Neural cell (in vitro differentiated cells): ENCODE measurements around the gene KLF13. TPM values are rescaled to one million over a fixed set of nuclear protein-coding genes. Genes with fewer than 3 reads are reported as not detected.

ENCODE experiments used
- H2AFZ ChIP-seq: fragments of 200-600, 300-800 bp; sonication (generic), shearing (Covaris generic); 2 replicates; pipeline ENCODE4 v1.6.0; 2014; ENCODE audit warnings: low read depth, mild to moderate bottlenecking, antibody characterized with exemption, low read length, moderate library complexity
- H3F3A ChIP-seq: fragments of 200-600 bp; shearing (Covaris generic); 2 replicates; pipeline ENCODE4 v1.6.1; 2016; ENCODE audit warnings: mild to moderate bottlenecking, moderate library complexity, mixed read lengths, antibody characterized with exemption, low read length; ENCODE audit not compliant: insufficient read depth, poor library complexity, severe bottlenecking
- H3K27ac ChIP-seq: fragments of 200-600, 300-800 bp; sonication (generic), shearing (Covaris generic); 2 replicates; pipeline ENCODE4 v1.5.1; 2014; ENCODE audit warnings: mild to moderate bottlenecking, low read length, moderate library complexity
- H3K27me3 ChIP-seq: fragments of 300-800, 200-600 bp; sonication (generic), shearing (Covaris generic); 2 replicates; pipeline ENCODE4 v1.6.0; 2014; ENCODE audit warnings: mild to moderate bottlenecking, low read depth, low read length, moderate library complexity; ENCODE audit not compliant: insufficient read depth
- H3K36me3 ChIP-seq: fragments of 300-800, 200-600 bp; sonication (generic), shearing (Covaris generic); 2 replicates; pipeline ENCODE4 v1.5.1; 2014; ENCODE audit warnings: mild to moderate bottlenecking, antibody characterized with exemption, low read length, moderate library complexity; ENCODE audit not compliant: insufficient read depth
- H3K4me2 ChIP-seq: fragments of 300-800, 200-600 bp; sonication (generic), shearing (Covaris generic); 2 replicates; pipeline ENCODE4 v1.6.0; 2014; ENCODE audit warnings: mild to moderate bottlenecking, low read length
- H3K4me3 ChIP-seq: fragments of 300-800, 200-600 bp; sonication (generic), shearing (Covaris generic); 2 replicates; pipeline ENCODE4 v1.5.1; 2014; ENCODE audit warnings: mild to moderate bottlenecking, low read length, moderate library complexity
- H3K79me2 ChIP-seq: fragments of 200-600 bp; shearing (Covaris generic); replicated peaks from 2 replicates; pipeline ENCODE4 v1.6.0; 2014; ENCODE audit warnings: mild to moderate bottlenecking, low read length, moderate library complexity; ENCODE audit not compliant: insufficient read depth
- H3K9ac ChIP-seq: fragments of 300-800, 200-600 bp; sonication (generic), shearing (Covaris generic); 2 replicates; pipeline ENCODE4 v1.6.1; 2016; ENCODE audit warnings: mild to moderate bottlenecking, low read length, mixed read lengths
- H3K9me2 ChIP-seq: fragments of 200-600 bp; shearing (Covaris generic); 2 replicates; pipeline ENCODE4 v1.6.1; 2016; ENCODE audit warnings: mild to moderate bottlenecking, low read length, mixed read lengths; ENCODE audit not compliant: insufficient read depth
- H3K9me3 ChIP-seq: fragments of 200-600, 300-800 bp; sonication (generic), shearing (Covaris generic); 2 replicates; pipeline ENCODE4 v1.6.1; 2016; ENCODE audit warnings: mild to moderate bottlenecking, mixed run types, low read length, moderate library complexity, mixed read lengths
- H4K20me1 ChIP-seq: fragments of 200-600 bp; shearing (Covaris generic); 2 replicates; pipeline ENCODE4 v1.6.1; 2016; ENCODE audit warnings: mild to moderate bottlenecking, mixed run types; ENCODE audit not compliant: insufficient read depth
- CTCF ChIP-seq: fragments of 450-650 bp; IDR thresholded peaks from 2 replicates; pipeline ENCODE4 v1.5.1; 2014; ENCODE audit warnings: antibody characterized with exemption, mild to moderate bottlenecking, moderate library complexity; ENCODE audit not compliant: poor library complexity, severe bottlenecking
- EP300 ChIP-seq: fragments of 450-650 bp; conservative IDR thresholded peaks from 2 replicates; pipeline ENCODE4 v1.6.1; 2014; ENCODE audit warnings: antibody characterized with exemption, mild to moderate bottlenecking, moderate library complexity; ENCODE audit not compliant: poor library complexity, severe bottlenecking
- EZH2 ChIP-seq: fragments of 200-600, 300-800 bp; shearing (Covaris generic), sonication (generic); IDR thresholded peaks from 2 replicates; pipeline ENCODE4 v1.6.1; 2014; ENCODE audit warnings: antibody characterized with exemption, low read length, borderline replicate concordance, mild to moderate bottlenecking; ENCODE audit not compliant: insufficient read depth, poor library complexity, severe bottlenecking
- MXI1 ChIP-seq: fragments of 450-650 bp; conservative IDR thresholded peaks from 2 replicates; pipeline ENCODE4 v1.6.1; 2014; ENCODE audit warnings: antibody characterized with exemption, mild to moderate bottlenecking; ENCODE audit not compliant: poor library complexity, severe bottlenecking
- POLR2AphosphoS5 ChIP-seq: IDR thresholded peaks from 2 replicates; pipeline ENCODE4 v1.6.1; 2012
- RAD21 ChIP-seq: fragments of 450-650 bp; conservative IDR thresholded peaks from 2 replicates; pipeline ENCODE4 v1.6.1; 2014; ENCODE audit warnings: antibody characterized with exemption, mild to moderate bottlenecking, moderate library complexity
- REST ChIP-seq: IDR thresholded peaks from 2 replicates; pipeline ENCODE4 v1.6.1; 2012; ENCODE audit warnings: borderline replicate concordance
- SMC3 ChIP-seq: fragments of 450-650 bp; conservative IDR thresholded peaks from 2 replicates; pipeline ENCODE4 v1.6.1; 2014; ENCODE audit warnings: antibody characterized with exemption, mild to moderate bottlenecking, moderate library complexity; ENCODE audit not compliant: poor library complexity
- TAF1 ChIP-seq: IDR thresholded peaks from 2 replicates; pipeline ENCODE4 v1.6.1; 2012; ENCODE audit warnings: low read depth
- polyA plus RNA-seq: library from polyadenylated mRNA; depleted of rRNA; stranded (reverse); fragments of >200 nt; gene quantifications from 2 replicates; pipeline ENCODE4 v1.2.3, GENCODE V29; 2014

The KLF13 gene
- polyA plus RNA-seq, 1 donor from 2014 or later = 17.0 TPM

- Histone ChIP-seq H3K27ac (no peak overlapping the region), H3F3A (no peaks in the 10 kb centered on the region), H3K9ac (no peak overlapping the region), H3K9me2 (no peaks in the 10 kb centered on the region), H3K4me3 (no peak overlapping the region), H2AFZ (no peak overlapping the region), H3K27me3 (no peaks in the 10 kb centered on the region), H3K9me3 (no peaks in the 10 kb centered on the region), H3K4me2 (no peak overlapping the region), H3K36me3 (no peaks in the 10 kb centered on the region), H4K20me1 (no peaks in the 10 kb centered on the region), H3K79me2 (no peaks in the 10 kb centered on the region)
- TF ChIP-seq EZH2 (no peak), RAD21 (no peak), EP300 (no peak), MXI1 (no peak), CTCF (no peak), REST (no peak), SMC3 (no peak), POLR2AphosphoS5 (no peak), TAF1 (no peak)
Observed at GRCh38 chr15:31309893-31310606, 16.6 kb upstream of the KLF13 start.

- no peaks in the 10 kb centered on the region for H3K27me3 ChIP-seq
Observed at GRCh38 chr15:31311735-31312619, 14.7 kb upstream of the KLF13 start.

More at GRCh38 chr15:31311735-31312619, 14.7 kb upstream of the KLF13 start:
- Histone ChIP-seq H3K9me3 (no peaks in the 10 kb centered on the region), H4K20me1 (no peaks in the 10 kb centered on the region), H3K79me2 (no peaks in the 10 kb centered on the region), H3K27ac (no peak overlapping the region), H3F3A (no peaks in the 10 kb centered on the region), H2AFZ (no peak overlapping the region), H3K4me2 (no peak overlapping the region), H3K9ac (no peak overlapping the region), H3K9me2 (no peaks in the 10 kb centered on the region), H3K36me3 (no peaks in the 10 kb centered on the region), H3K4me3 (no peak overlapping the region)
- no peak for TF ChIP-seq EP300
- TF ChIP-seq CTCF = no peak
- no peak for TF ChIP-seq EZH2
- TF ChIP-seq RAD21 = no peak
- no peak for TF ChIP-seq POLR2AphosphoS5
- TF ChIP-seq SMC3 = no peak
- TF ChIP-seq REST = no peak
- no peak for TF ChIP-seq MXI1
- no peak for TF ChIP-seq TAF1
